MM.1S (cell line): ENCODE results near the gene CEP104.

Experiments
- DNase-seq: peaks from one replicate; pipeline ENCODE4 v3.0.0-alpha.2; 2015
- H2AFZ ChIP-seq: fragments of 300-600 bp; sonication (generic); 2 replicates; pipeline ENCODE4 v1.6.0; 2016; ENCODE audit warnings: antibody characterized with exemption, low read length
- H3F3A ChIP-seq: fragments of 300-600 bp; sonication (generic); 2 replicates; pipeline ENCODE4 v1.6.1; 2016; ENCODE audit warnings: mild to moderate bottlenecking, antibody characterized with exemption, low read length, moderate library complexity, mixed read lengths; ENCODE audit not compliant: insufficient read depth
- H3K27ac ChIP-seq: fragments of 300-600 bp; sonication (generic); 2 replicates; pipeline ENCODE4 v1.5.1; 2016; ENCODE audit warnings: mild to moderate bottlenecking, low read length
- H3K27me3 ChIP-seq: fragments of 300-600 bp; sonication (generic); replicated peaks from 2 replicates; pipeline ENCODE4 v1.6.0; 2016; ENCODE audit warnings: low read length; ENCODE audit not compliant: insufficient read depth
- H3K36me3 ChIP-seq: fragments of 300-600 bp; sonication (generic); replicated peaks from 2 replicates; pipeline ENCODE4 v1.6.1; 2016; ENCODE audit warnings: mild to moderate bottlenecking, low read length, mixed read lengths; ENCODE audit not compliant: insufficient read depth
- H3K4me1 ChIP-seq: fragments of 300-600 bp; sonication (generic); 2 replicates; pipeline ENCODE4 v1.6.1; 2016; ENCODE audit warnings: low read length, mixed read lengths
- H3K4me2 ChIP-seq: fragments of 300-600 bp; sonication (generic); 2 replicates; pipeline ENCODE4 v1.6.0; 2016; ENCODE audit warnings: low read depth, low read length
- H3K4me3 ChIP-seq: fragments of 300-600 bp; sonication (generic); 2 replicates; pipeline ENCODE4 v1.5.1; 2016; ENCODE audit warnings: low read length, mixed read lengths
- H3K79me2 ChIP-seq: fragments of 300-600 bp; sonication (generic); 2 replicates; pipeline ENCODE4 v1.6.1; 2016; ENCODE audit warnings: mixed run types, low read length, mixed read lengths
- H3K9ac ChIP-seq: fragments of 300-600 bp; sonication (generic); 2 replicates; pipeline ENCODE4 v1.6.1; 2016; ENCODE audit warnings: low read length, mixed read lengths
- H3K9me2 ChIP-seq: fragments of 300-600 bp; sonication (generic); replicated peaks from 2 replicates; pipeline ENCODE4 v1.6.1; 2016; ENCODE audit warnings: mild to moderate bottlenecking, low read length, mixed read lengths; ENCODE audit not compliant: insufficient read depth
- H3K9me3 ChIP-seq: fragments of 300-600 bp; sonication (generic); replicated peaks from 2 replicates; pipeline ENCODE4 v1.6.1; 2016; ENCODE audit warnings: mild to moderate bottlenecking, low read length, mixed read lengths; ENCODE audit not compliant: insufficient read depth
- H4K20me1 ChIP-seq: fragments of 300-600 bp; sonication (generic); 2 replicates; pipeline ENCODE4 v1.6.1; 2016; ENCODE audit warnings: mild to moderate bottlenecking, low read length, moderate library complexity, mixed read lengths; ENCODE audit not compliant: insufficient read depth
- CTCF ChIP-seq: fragments of 300-600 bp; sonication (generic); IDR thresholded peaks from 2 replicates; pipeline ENCODE4 v1.5.1; 2016; ENCODE audit warnings: antibody characterized with exemption, low read length, mixed read lengths
- EZH2 ChIP-seq: fragments of 300-600 bp; sonication (generic); optimal IDR thresholded peaks from 2 replicates; pipeline ENCODE3; 2017; ENCODE audit warnings: low read depth, mild to moderate bottlenecking, antibody characterized with exemption, low read length, mixed read lengths
- EZH2phosphoT487 ChIP-seq: fragments of 300-600 bp; sonication (generic); IDR thresholded peaks from 2 replicates; pipeline ENCODE4 v1.6.1; 2018; ENCODE audit warnings: antibody characterized with exemption, low read length

CEP104 gene

DNA sequence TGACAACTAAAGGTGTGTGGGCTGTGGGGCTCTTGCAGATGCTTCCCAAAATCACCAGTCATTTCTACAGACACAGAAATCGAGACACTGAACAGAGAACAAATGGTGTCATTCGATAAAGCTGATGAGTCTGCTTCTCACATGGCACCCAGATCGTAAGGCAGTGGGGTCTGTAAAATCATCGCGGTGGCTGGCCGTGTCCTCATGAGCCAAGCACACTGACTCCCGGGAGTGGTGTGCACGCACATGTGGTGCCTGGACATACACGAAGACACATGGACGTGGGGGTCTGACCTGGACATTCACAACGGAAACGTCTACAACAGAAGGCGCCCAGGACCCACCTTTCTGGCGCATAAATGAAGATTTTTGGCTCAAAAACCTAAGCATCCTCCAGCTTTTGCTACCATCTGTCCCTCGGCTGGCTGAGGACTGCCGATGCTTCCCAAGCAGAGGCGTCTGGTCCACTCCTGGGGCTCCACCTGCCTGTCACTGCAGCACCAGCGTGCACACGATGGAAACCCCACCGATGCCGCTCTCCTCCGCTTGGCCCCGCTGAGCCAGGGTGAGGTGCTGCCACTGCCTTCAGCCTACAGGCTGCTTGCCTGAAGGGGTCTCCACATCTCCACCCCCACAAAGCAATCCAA, 77.6 kb downstream of the CEP104 start:
- Histone ChIP-seq H3K4me3 (no peak overlapping the region), H3K27me3 (no peaks in the 10 kb centered on the region), H3K79me2 (no peaks in the 10 kb centered on the region), H3K4me1 (peaks cover 13% of the 10 kb centered on the region), H3F3A (no peaks in the 10 kb centered on the region), H3K9me3 (no peaks in the 10 kb centered on the region), H3K27ac (no peak overlapping the region), H4K20me1 (no peaks in the 10 kb centered on the region), H3K36me3 (0 out of 2 replicates have a peak, but pooled peaks cover 6% of the 10 kb centered on the region), H3K9ac (no peak overlapping the region), H3K9me2 (no peaks in the 10 kb centered on the region), H3K4me2 (no peak overlapping the region), H2AFZ (no peak overlapping the region)
- no peak for DNase-seq
- TF ChIP-seq EZH2 = no peak
- TF ChIP-seq EZH2phosphoT487 = no peak
- TF ChIP-seq CTCF = no peak

- no peaks in the 10 kb centered on the region for H3K79me2 ChIP-seq
- no peak for DNase-seq
- no peak overlapping the region for H2AFZ ChIP-seq
- no peaks in the 10 kb centered on the region for H4K20me1 ChIP-seq
- peaks cover 13% of the 10 kb centered on the region for H3K4me1 ChIP-seq
- H3K27me3 ChIP-seq = no peaks in the 10 kb centered on the region
- TF ChIP-seq CTCF (no peak), EZH2phosphoT487 (no peak), EZH2 (no peak)
- 0 out of 2 replicates have a peak, but pooled peaks cover 6% of the 10 kb centered on the region for H3K36me3 ChIP-seq
- no peak overlapping the region for H3K4me3 ChIP-seq
- H3K4me2 ChIP-seq = no peak overlapping the region
- no peaks in the 10 kb centered on the region for H3F3A ChIP-seq
- H3K9ac ChIP-seq = no peak overlapping the region
- H3K27ac ChIP-seq = no peak overlapping the region
- H3K9me3 ChIP-seq = no peaks in the 10 kb centered on the region
- no peaks in the 10 kb centered on the region for H3K9me2 ChIP-seq
Observed at GRCh38 chr1:3778590-3779264, 78.3 kb downstream of the CEP104 start.

GRCh38 chr1:3777647-3778589, 79.1 kb downstream of the CEP104 start:
- no peak overlapping the region for H3K4me3 ChIP-seq
- DNase-seq = no peak
- no peak overlapping the region for H2AFZ ChIP-seq
- H3K4me2 ChIP-seq = no peak overlapping the region
- TF ChIP-seq CTCF (no peak), EZH2 (no peak), EZH2phosphoT487 (no peak)
- H3K79me2 ChIP-seq = no peaks in the 10 kb centered on the region
- H3F3A ChIP-seq = no peaks in the 10 kb centered on the region
- H3K9me2 ChIP-seq = no peaks in the 10 kb centered on the region
- no peaks in the 10 kb centered on the region for H4K20me1 ChIP-seq
- no peaks in the 10 kb centered on the region for H3K9me3 ChIP-seq
- H3K4me1 ChIP-seq = peaks cover 13% of the 10 kb centered on the region
- no peak overlapping the region for H3K9ac ChIP-seq
- H3K27me3 ChIP-seq = no peaks in the 10 kb centered on the region
- H3K27ac ChIP-seq = no peak overlapping the region
- H3K36me3 ChIP-seq = 0 out of 2 replicates have a peak, but pooled peaks cover 6% of the 10 kb centered on the region
